GM21423 (cell line): ENCODE results near the gene FGD5.

Experiments used
- ATAC-seq: cut with Tn5 transposase; IDR thresholded peaks from one replicate; pipeline ENCODE4 v1.9.1; 2021; ENCODE audit warnings: mild to moderate bottlenecking, moderate library complexity; ENCODE audit not compliant: unreplicated experiment

FGD5 gene

DNA sequence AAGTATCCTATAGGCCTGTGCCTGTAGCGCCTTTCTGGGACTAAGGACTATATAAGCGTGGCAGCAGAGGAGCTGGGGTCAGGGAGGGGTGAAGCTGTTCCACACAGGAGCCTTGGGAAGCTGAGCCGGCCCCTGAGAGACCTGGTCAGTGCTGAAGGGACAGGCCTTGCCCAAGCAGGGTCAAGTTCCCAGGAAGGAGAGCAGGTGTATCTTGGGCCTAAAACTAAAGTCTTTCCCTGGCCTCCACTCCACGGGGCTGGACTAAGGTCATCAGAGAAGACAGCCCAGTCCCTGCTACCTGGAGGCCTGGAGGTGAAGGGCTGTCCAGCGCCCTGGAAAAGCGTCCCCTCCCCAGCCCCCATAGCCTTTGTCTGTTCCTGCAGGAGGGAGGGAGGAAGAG lies 104.7 kb downstream of the FGD5 start:
- ATAC-seq = no peak

DNA sequence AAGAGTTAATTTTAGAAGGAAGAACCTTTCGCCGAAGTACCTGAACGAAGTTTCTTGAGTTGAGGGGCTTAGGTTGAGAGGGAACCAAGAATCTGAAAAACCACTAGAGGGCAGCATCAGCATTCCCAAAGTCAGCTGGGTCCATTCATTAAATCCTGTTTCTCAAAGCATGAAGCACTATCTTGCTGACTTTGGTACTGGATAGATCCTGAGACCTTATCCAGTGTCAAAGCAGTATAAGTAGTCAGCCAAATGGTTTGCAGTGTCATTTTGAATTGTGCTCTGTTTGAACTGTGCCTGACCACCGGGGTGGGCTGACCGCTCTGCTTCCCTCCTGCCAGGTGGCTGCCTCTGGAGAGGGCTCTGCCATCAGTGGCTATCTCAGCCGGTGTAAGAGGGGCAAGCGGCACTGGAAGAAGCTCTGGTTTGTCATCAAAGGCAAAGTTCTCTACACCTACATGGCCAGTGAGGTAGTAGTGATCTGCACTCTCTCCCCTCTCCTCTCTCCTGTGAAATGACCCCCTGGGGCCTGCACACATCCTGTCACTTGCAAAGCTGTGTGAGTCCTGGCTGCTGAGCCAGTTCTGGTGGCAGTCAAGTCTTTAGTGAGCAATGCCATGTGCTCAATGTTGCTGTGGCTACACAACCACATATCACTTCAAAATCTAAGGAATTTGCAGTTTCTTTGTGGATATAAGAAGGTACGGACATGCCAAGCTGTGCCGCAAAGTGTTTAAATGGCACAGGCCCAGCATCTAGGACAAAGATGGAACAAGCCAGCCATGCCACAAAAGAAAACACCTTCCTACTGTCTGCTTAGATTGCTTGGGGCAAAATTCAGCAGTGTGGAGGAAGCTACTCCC lies 107.2 kb downstream of the FGD5 start:
- no peak for ATAC-seq

DNA sequence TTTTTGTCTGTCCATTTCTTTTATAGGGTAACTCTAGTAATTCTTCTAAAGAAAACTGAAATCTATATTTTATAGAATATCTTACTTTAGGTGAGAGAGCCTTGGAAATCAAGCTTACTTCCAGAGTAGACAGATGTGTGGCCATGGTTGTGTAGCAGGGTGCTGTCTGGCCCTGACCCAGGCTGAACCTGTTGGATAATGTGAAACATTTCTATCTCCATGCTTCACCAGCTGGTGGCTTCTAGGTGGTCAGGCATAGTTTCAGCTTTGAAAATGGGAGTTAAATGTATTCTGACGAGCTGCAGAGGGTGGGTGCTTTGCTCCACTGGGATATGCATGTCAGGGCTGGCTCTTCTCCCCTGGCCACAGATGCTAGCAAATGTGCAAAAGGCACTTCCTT lies 107.8 kb downstream of the FGD5 start:
- ATAC-seq = no peak

DNA sequence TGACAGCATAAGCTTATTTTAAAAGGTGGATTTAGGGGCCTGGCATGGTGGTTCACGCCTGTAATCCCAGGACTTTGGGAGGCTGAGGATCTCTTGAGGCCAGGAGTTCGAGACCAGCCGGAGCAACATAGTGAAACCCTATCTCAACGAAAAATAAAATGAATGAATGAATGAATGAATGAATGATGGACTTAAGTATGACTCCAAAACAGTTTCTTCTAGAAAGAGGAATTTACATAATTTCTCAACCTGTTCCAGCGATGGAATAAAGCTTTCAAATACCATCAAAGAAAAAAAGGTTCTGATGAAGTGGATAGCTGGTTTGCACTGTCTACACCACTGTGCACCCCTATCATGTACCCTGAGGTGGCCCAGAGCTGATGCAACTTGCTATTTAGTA lies 108.5 kb downstream of the FGD5 start:
- ATAC-seq = no peak

DNA sequence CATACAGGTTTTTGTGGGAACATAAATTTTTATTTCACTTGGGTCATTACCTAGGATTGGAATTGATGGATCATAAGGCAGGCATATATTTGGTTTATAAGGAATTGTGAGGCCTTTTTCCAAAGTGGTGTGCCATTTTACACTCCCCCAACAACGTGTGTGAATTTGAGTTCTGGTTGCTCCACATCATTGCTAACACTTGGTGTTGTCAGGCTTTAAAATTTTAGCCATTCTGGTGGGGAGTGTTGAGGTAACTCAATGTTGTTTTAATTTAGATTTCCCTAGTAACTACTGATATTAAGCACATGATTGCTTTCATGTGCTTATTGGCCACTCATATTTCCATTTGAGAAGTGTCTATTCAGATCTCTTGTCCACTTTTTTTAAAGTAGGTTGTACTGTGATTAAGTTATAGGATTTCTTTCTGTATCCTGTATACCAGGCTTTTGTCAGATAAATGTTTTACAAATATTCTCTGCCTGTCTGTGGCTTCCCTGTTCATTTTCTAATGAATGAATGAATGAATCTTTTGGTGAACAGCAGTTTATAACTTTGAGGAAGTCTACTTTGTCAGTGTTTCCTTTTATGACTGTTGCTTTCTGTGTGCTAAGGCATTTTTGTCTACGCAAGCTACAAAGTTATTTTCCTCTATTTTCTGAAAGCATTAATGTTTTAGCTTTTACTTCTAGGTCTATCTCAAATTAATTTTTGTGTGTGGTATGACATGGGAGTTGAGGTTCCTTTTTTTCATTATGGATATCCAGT lies 110.7 kb downstream of the FGD5 start:
- ATAC-seq = no peak

DNA sequence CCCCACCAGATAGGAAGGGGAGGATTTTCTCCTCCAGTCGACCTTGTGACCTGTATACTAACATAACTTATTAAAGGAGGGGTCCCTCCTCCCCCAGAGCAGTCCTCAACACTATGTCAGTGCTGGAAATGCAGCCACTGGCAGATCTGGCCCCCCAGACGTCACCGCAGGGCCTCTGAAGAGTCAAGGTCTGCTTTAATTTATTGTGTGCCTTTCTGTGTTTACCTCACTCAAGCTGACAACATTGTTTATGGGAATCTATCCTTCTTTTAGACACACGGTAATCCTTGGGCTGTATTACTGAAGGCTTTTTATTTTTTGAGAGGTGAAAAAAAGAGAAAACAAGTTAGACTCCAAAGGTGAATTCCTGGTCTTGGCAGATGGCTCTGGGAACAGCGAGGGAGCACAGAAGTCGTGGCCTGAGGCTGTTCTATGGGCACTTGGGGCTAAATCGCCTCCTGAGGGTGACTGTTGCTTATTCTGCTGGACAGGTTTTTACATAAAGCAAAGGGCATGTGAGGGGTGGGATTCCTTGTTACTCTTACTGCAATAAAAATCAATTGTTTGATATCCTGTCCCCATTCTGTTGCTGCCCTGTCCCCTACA lies 115.2 kb downstream of the FGD5 start:
- no peak for ATAC-seq

DNA sequence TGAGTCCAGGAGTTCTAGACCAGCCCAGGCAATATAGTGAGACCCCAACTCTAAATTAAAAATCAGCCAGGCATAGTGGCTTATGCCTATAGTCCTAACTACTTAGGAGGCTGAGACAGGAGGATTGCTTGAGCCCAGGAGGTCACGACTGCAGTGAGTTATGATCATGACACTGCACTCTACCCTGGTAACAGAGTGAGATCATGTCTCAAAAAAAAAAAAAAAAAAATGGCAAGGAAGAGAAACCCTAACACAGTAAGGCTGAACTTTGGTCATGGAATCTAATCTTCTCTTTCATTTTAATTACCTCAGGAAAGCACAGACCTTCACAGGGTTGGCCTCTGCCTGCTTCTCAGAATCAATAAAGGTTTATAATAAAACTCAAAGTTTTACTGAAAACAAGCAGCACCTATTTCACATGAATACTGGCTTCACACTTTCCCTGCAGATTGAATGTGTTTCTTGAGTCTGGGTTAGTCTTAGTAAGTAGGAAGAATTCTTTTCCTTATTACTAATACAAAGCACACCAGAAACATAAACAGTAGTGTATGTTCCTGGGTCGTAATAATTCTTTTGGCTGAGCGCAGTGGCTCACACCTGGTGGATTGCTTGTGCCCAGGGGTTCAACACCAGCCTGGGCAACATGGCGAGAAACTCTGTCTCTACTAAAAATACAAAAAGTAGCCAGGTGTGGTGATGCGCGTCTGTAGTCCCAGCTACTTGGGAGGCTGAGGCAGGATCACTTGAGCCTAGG lies 117.0 kb downstream of the FGD5 start:
- ATAC-seq = no peak

DNA sequence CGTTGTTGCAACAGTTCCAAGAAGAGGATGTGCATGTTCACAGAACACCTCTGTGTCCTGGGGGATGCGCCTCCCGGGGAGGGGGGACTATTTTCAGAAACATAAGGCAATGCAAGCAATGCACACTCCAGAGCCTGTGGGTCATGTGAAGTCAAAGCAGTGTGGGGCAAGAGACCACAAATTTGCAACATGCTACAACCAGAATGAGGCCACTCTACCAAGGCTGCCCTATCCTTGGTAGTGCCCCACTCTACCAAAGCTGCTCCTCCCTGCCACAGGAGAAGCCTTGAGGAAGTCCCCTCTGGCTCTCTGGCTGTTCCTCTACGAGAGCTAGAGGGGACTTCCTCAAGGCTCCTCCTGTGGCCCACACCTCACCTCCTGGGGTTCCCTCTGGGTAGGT lies 120.2 kb downstream of the FGD5 start:
- no peak for ATAC-seq

DNA sequence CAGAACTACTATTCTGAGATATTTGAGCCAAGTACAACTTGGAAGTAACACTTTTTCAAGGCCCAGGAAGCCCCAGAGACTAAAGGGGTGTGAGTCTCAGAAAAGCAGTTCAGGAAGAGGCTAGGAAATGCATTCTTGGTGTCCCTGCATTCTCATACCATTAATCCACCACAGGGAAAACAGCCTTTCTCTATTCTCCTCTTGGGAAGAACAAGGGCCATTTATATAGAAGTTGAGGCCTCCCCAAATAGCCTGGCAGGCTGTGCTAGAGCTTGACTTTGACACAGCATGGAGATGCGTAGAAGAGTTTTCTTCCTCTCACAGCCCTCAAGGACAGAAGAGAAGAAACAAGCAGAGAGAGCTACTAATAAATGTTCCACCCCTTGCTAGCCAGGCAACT lies 123.1 kb downstream of the FGD5 start:
- ATAC-seq = no peak

DNA sequence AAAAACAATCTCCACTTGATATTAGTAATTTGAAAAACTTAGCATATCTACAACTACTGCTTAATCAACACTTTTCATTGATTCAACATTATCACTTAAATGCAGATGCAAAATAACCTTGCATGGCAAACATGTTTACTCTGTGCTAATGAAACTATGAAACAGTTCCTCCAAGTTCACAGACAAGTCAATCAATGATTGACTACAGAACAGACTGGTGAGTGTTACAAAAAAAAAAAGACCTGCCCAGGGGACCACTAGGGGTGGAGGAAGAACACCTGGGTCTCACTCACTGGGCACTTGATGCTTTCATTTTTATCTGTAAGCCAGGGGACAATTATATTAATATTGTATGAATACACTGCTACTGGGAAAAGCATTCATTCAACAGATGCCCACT lies 124.3 kb downstream of the FGD5 start:
- ATAC-seq = peak; percentile 23

DNA sequence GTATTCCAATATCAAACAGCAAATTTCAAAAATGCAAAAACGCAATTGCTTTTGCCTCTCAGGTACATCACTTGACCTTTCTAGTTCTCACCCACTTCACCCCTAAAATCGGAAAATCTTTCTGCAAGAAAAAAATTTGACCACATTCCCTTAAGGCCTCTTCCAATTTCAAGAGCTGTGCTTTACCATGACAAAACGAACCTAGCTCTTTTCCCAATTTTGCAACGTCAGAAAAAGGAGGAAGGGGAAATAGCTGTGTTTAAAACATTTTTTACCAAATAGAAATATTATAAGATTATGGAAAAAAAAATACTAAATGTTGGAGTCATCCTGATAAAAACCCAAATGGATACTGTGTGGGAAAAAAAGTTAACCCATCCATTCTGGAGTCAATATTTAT lies 127.5 kb downstream of the FGD5 start:
- ATAC-seq = no peak

DNA sequence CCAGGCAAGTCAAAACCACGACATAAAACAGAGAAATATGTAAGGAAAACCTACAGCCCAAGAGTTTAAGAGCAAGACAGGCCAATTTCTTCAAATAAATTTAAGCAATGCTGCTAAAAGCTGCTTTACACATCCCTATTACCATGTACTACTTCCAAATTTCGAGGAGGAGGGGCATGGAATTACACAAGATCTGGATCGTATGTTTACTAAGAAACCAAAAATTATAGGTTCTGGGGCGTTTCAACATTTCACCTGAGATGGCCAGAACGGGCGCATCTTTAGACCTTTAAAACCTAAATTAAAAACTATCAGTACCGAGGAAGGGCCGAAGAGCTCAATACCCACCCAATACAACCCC lies 128.0 kb downstream of the FGD5 start:
- ATAC-seq = no peak

DNA sequence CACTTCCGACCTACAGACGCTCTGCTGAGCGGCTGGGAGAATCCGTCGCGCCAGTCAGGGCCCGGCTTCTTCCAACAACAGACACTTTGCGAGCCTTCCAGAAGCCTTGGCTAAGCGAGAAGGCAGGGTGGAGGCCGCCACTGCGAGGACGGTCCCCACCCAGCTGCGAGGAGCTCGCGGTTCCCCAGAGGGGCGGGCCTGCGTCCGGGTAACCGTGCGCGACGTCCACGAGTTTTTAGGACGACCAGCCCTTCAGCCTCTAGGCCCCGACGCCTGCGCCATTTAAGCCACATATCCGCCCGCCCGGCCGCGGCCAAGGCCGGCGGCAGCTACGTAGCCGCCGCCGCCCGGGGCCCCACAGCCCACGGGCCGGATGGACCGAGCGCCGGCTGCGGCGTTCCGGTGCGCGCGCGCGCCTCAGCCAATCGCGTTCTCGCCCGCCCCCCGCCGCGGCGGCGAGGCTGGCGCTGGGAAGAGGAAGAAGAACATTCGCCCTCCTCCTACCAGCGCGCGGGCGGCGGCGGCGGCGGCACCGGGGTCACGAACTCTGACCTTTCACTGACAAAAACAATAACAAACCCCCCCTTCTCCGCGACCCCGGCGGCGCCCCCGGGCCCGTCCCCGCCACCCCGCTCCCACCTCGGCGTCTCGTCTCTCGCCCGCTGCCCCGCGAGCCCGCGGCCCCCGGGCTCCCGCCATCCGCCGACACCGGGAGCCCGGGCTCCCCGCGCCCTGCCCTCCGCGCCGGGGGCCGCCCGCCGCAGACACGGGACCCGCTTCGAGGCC lies 128.5 kb downstream of the FGD5 start, which contains the start of gene NR2C2:
NR2C2 (plus strand) TSS at position 484 of the 786 bp plus-strand sequence. CDS start 56,332 bp downstream, outside the sequence.
- ATAC-seq = peak; percentile 49

DNA sequence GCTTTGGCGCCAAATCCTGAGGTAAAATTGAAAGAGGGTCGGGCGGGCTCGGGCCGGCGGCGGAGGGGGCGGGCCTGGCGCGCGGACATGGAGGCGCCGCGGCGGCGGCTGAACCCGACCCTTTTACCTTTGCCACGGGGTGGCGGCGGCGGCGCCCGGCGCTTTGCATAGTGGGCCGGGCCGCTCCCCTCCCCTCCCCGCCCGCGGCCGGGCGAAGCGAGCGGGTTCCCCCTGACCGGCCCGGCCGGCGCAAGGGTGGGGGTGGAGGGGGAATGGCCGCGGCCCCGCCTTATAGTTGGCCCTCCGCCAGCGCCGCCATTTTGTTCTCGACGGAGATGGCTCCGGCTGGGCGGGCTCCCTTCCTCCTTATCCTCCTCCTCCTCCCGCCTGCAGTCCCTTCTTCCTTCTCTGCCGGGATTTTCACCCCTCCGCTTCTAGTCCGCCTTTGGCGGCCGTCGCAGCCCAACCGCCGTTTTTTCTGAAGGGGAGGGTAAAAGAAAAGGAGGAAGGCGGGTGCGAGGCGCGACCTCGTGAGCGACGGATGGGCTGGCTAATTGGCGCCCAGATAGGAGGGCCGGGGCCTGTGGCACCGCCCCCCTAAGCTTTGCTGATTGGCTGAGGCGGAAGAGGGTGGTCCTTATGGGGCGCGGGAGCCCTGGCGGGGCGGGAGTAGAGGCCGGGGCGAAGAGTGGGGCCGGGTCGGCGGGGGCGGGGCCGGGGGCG lies 129.3 kb downstream of the FGD5 start:
- peak; percentile 85 for ATAC-seq

DNA sequence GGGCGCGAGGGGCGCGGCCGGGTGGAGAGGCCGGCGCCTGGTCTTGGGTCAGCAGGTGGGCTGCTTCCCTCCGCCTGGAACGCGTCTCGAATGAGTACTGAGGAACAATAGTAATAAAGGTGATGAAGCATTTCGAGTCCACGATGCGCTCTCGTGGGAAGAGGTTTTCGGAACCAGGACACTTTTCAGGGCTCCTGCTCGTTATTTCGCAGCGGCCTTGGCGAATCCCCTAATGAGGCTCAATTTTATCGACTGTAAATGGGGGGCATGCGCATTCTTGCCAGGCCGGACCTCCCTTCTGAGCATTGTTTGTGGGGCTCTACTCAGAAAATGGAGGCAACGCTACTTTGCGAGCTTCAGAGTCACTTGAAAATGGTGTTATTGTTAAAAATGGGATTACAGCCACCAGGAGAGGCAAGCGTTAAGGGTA lies 129.9 kb downstream of the FGD5 start:
- ATAC-seq = no peak

DNA sequence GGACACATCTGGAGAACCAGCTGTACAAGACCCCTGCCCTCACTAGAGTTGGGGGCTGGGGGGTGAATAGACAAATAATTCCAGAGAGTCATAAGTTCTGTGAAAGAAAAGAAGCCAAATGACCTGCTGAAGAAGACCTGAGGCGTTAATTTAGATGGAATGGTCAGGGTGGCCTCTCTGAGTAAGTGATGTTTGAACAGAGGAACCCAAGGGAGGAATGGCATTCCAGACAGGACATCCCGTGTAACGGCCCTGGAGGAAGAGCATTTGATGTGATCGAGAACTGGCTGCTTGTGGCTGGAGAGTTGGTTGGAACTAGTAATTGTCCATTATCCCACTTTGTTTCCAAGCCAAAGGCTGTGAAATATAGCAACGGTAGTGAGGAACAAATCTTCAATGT lies 130.4 kb downstream of the FGD5 start:
- ATAC-seq = no peak

DNA sequence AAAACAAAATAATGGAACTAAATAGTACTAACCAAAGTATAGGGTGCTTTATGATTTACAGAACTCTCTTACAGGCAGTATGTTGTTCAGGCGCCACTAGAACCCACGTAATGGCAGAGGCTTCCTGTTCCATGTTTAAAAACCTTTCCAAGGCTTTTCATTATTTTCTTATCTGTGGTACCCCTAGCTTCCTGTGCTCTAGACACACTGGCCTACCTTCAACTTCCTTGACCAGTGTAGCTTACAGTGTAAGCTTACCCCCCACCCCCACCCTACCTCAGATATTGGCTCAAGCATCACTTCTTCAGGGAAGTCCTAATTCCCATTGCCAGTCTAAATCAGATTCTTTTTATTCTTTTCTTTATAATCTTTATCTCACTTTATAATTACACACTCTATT lies 131.5 kb downstream of the FGD5 start:
- ATAC-seq = no peak

DNA sequence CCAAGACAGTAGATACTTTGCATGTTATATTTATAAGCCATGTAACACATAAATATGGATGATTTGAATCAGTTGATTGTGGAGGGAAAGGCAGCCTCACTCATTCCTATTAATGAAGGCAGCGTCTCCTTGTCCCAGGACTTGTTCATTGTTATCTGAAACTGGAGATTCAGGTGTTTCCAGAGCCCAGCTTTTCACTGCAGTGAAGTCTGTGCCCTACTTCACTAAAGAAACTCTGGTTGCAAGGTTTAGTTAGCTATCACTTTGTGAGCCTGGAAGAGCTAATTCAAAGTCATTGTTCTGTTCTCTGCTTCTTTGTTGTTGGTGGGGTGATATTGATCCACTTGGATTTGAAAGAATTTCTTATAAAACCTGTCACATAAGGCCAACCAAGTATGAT lies 138.4 kb downstream of the FGD5 start:
- ATAC-seq = no peak

DNA sequence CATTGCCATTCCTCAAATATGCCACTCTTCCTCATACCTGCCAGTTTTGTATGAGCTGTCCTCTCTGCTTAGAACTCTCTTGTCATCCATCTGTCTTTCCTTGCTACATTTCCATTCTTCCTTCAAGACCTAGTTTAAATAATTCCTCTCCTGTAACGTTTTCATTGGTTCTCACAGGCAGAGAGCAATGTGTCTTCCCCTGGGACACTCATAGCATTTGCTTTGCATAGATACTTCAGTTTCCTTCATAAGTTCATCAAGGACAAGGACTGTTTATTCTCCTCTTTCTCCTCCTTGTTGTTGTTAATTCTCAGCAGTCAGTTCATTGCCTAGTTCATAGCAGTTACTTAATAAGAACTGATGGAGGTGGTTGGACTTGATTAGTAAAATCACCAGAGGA lies 139.2 kb downstream of the FGD5 start:
- no peak for ATAC-seq
